WTC11 (cell line): ENCODE results near the gene GSTA4. TPM values are rescaled to one million over a fixed set of nuclear protein-coding genes. Genes with fewer than 3 reads are reported as not detected.
"Not testable (repeated sequence)": the region's sequence is repeated elsewhere in the genome, so short reads cannot be mapped to it uniquely, and the experiment has no call there.

ENCODE experiments used
- ATAC-seq: fragments of 200-7000 bp; cut with Tn5 transposase; 2 replicates; pipeline ENCODE4 v1.10.0; 2021; ENCODE audit warnings: mild to moderate bottlenecking, moderate library complexity
- CTCF ChIA-PET: fragments of 300-600 bp; sonication (Branson Sonifier 250); formaldehyde crosslinking; loops from one replicate; lab custom pipeline; 2021; ENCODE audit warnings: antibody characterized with exemption; lab: Charles Lee
- POLR2A ChIA-PET: fragments of 350-600 bp; sonication (Branson Sonifier 250); formaldehyde crosslinking; loops from one replicate; lab custom pipeline; 2021; ENCODE audit warnings: antibody characterized with exemption; lab: Charles Lee
- DNase-seq: peaks from one replicate; pipeline ENCODE4 v3.0.0; 2021; ENCODE audit warnings: low spot score
- H3K27ac Mint-ChIP-seq: 2 replicates; pipeline ENCODE4 v1.8.0; 2021; ENCODE audit warnings: mixed read lengths
- H3K27me3 Mint-ChIP-seq: 2 replicates; pipeline ENCODE4 v1.8.0; 2021; ENCODE audit warnings: low read depth, mild to moderate bottlenecking, moderate library complexity, mixed read lengths
- H3K36me3 Mint-ChIP-seq: 2 replicates; pipeline ENCODE4 v1.8.0; 2021; ENCODE audit warnings: mixed read lengths
- H3K4me1 Mint-ChIP-seq: 2 replicates; pipeline ENCODE4 v1.8.0; 2022; ENCODE audit warnings: mixed read lengths
- H3K4me3 Mint-ChIP-seq: 2 replicates; pipeline ENCODE4 v1.8.0; 2021; ENCODE audit warnings: mild to moderate bottlenecking, moderate library complexity, mixed read lengths
- H3K9me3 Mint-ChIP-seq: 2 replicates; pipeline ENCODE4 v1.8.0; 2021; ENCODE audit warnings: mixed read lengths
- CDX4 ChIP-seq: fragments of 250-450 bp; sonication (Bioruptor Pico); IDR thresholded peaks from 2 replicates; pipeline ENCODE4 v1.9.0; 2021; ENCODE audit warnings: moderate library complexity, mild to moderate bottlenecking, inconsistent platforms, borderline replicate concordance
- E2F5 ChIP-seq: sonication (generic); formaldehyde crosslinking; IDR thresholded peaks from 2 replicates; pipeline ENCODE4 v1.8.1; 2022; ENCODE audit warnings: mild to moderate bottlenecking, moderate library complexity, missing genetic modification reagents
- ERG ChIP-seq: fragments of 250-450 bp; sonication (Bioruptor Pico); IDR thresholded peaks from 2 replicates; pipeline ENCODE4 v1.8.0; 2021; ENCODE audit warnings: mild to moderate bottlenecking
- ESRRA ChIP-seq: sonication (generic); formaldehyde crosslinking; IDR thresholded peaks from 2 replicates; pipeline ENCODE4 v1.8.1; 2022; ENCODE audit warnings: mild to moderate bottlenecking, missing genetic modification reagents, borderline replicate concordance
- FOXK1 ChIP-seq: sonication (generic); formaldehyde crosslinking; IDR thresholded peaks from 2 replicates; pipeline ENCODE4 v1.8.0; 2022; ENCODE audit warnings: mild to moderate bottlenecking, moderate library complexity, missing genetic modification reagents
- FOXP1 ChIP-seq: sonication (generic); formaldehyde crosslinking; IDR thresholded peaks from 2 replicates; pipeline ENCODE4 v1.8.0; 2022; ENCODE audit warnings: missing genetic modification reagents, mild to moderate bottlenecking, moderate library complexity, borderline replicate concordance
- FOXP4 ChIP-seq: sonication (generic); formaldehyde crosslinking; IDR thresholded peaks from 2 replicates; pipeline ENCODE4 v1.8.0; 2022; ENCODE audit warnings: mild to moderate bottlenecking, missing genetic modification reagents
- IRF1 ChIP-seq: sonication (generic); formaldehyde crosslinking; IDR thresholded peaks from 2 replicates; pipeline ENCODE4 v1.8.0; 2023; ENCODE audit warnings: missing genetic modification reagents
- JAZF1 ChIP-seq: fragments of 250-450 bp; sonication (Bioruptor Pico); IDR thresholded peaks from 2 replicates; pipeline ENCODE4 v1.9.0; 2021; ENCODE audit warnings: moderate library complexity, mild to moderate bottlenecking, inconsistent platforms
- MXD4 ChIP-seq: fragments of 250-450 bp; sonication (Bioruptor Pico); IDR thresholded peaks from 2 replicates; pipeline ENCODE4 v1.8.0; 2021; ENCODE audit warnings: mild to moderate bottlenecking, moderate library complexity, borderline replicate concordance
- SMAD3 ChIP-seq: sonication (generic); formaldehyde crosslinking; IDR thresholded peaks from 2 replicates; pipeline ENCODE4 v1.8.0; 2022; ENCODE audit warnings: missing genetic modification reagents, mild to moderate bottlenecking, borderline replicate concordance
- SOX15 ChIP-seq: fragments of 250-450 bp; sonication (Bioruptor Pico); IDR thresholded peaks from 2 replicates; pipeline ENCODE4 v1.9.0; 2021; ENCODE audit warnings: mild to moderate bottlenecking
- TCF7 ChIP-seq: sonication (generic); formaldehyde crosslinking; IDR thresholded peaks from 2 replicates; pipeline ENCODE4 v1.8.0; 2022; ENCODE audit warnings: mild to moderate bottlenecking, low read depth, missing genetic modification reagents, moderate library complexity
- TEAD1 ChIP-seq: sonication (generic); formaldehyde crosslinking; IDR thresholded peaks from 2 replicates; pipeline ENCODE4 v1.8.0; 2022; ENCODE audit warnings: mild to moderate bottlenecking, missing genetic modification reagents
- ZNF232 ChIP-seq: sonication (generic); formaldehyde crosslinking; IDR thresholded peaks from 2 replicates; pipeline ENCODE4 v1.8.0; 2022; ENCODE audit warnings: mild to moderate bottlenecking, missing genetic modification reagents
- ZNF281 ChIP-seq: sonication (generic); formaldehyde crosslinking; IDR thresholded peaks from 2 replicates; pipeline ENCODE4 v1.8.0; 2023; ENCODE audit warnings: mild to moderate bottlenecking, missing genetic modification reagents
- ZNF396 ChIP-seq: fragments of 250-450 bp; sonication (Bioruptor Pico); IDR thresholded peaks from 2 replicates; pipeline ENCODE4 v1.8.0; 2021; ENCODE audit warnings: mild to moderate bottlenecking, moderate library complexity, borderline replicate concordance
- ZNF671 ChIP-seq: fragments of 250-450 bp; sonication (Bioruptor Pico); IDR thresholded peaks from 2 replicates; pipeline ENCODE4 v1.8.0; 2021; ENCODE audit warnings: mild to moderate bottlenecking
- total RNA-seq: library from RNA; stranded (reverse); gene quantifications from 3 replicates; pipeline ENCODE4 v1.2.3, GENCODE V29; 2021

Gene GSTA4
- total RNA-seq, 1 experiment from 2014 or later = 12.6 TPM

- DNase-seq = peak; percentile 43
- CTCF ChIA-PET, H3K27ac Mint-ChIP-seq, POLR2A ChIA-PET: not testable (repeated sequence)
- Mint-ChIP-seq H3K4me3 (peak overlapping the region; percentile 67), H3K27me3 (peaks cover 76% of the 10 kb centered on the region), H3K4me1 (peaks cover 39% of the 10 kb centered on the region), H3K36me3 (peaks cover 21% of the 10 kb centered on the region), H3K9me3 (peaks cover 27% of the 10 kb centered on the region)
- ATAC-seq = peak; percentile 46; the same call in 1 of the 2 replicates
Measured at GRCh38 chr6:52961022-52961421, 34.1 kb downstream of the GSTA4 start.

GRCh38 chr6:52960211-52960610 is 34.9 kb downstream of the GSTA4 start:
- DNase-seq = peak; percentile 15
- Mint-ChIP-seq H3K4me1 (peaks cover 39% of the 10 kb centered on the region), H3K9me3 (peaks cover 27% of the 10 kb centered on the region), H3K36me3 (peaks cover 21% of the 10 kb centered on the region), H3K27me3 (peaks cover 81% of the 10 kb centered on the region), H3K4me3 (peak overlapping the region; percentile 67)
- H3K27ac Mint-ChIP-seq, ATAC-seq, POLR2A ChIA-PET, CTCF ChIA-PET: not testable (repeated sequence)
- TF ChIP-seq FOXP4 (CRISPR knock-in tag) (peak; percentile 44; the same call in 1 of the 2 replicates), FOXK1 (0 out of 2 replicates have a peak, but pooled peaks have one; percentile 28)

GRCh38 chr6:52958546-52959255 is 36.4 kb downstream of the GSTA4 start:
- ATAC-seq = peak; percentile 32; the same call in 1 of the 2 replicates
- H3K4me3 Mint-ChIP-seq = no peak overlapping the region
- peaks cover 82% of the 10 kb centered on the region for H3K27me3 Mint-ChIP-seq
- CTCF ChIA-PET = interaction anchor here (1.4 kb wide), 1 partner anchor 37 kb away, joined by 4 read pairs; the partner anchor contains the start of gene GSTA4
- peaks cover 39% of the 10 kb centered on the region for H3K4me1 Mint-ChIP-seq
- peaks cover 24% of the 10 kb centered on the region for H3K9me3 Mint-ChIP-seq
- no peak for TF ChIP-seq ZNF671 (CRISPR knock-in tag)
- TF ChIP-seq CDX4 (CRISPR knock-in tag) = no peak
- no peak for TF ChIP-seq ERG (CRISPR knock-in tag)
- no peak for TF ChIP-seq SOX15 (CRISPR knock-in tag)
- TF ChIP-seq ESRRA = no peak
- no peak for TF ChIP-seq ZNF232 (CRISPR knock-in tag)
- no peak for TF ChIP-seq TCF7
- no peak for TF ChIP-seq FOXP1 (CRISPR knock-in tag)
- no peak for TF ChIP-seq E2F5 (CRISPR knock-in tag)
- no peak for TF ChIP-seq MXD4 (CRISPR knock-in tag)
- TF ChIP-seq FOXK1 = no peak
- TF ChIP-seq TEAD1 = no peak
- TF ChIP-seq ZNF281 (CRISPR knock-in tag) = no peak
- no peak for TF ChIP-seq ZNF396 (CRISPR knock-in tag)
- TF ChIP-seq SMAD3 (CRISPR knock-in tag) = no peak
- TF ChIP-seq IRF1 (CRISPR knock-in tag) = no peak
- no peak for TF ChIP-seq JAZF1 (CRISPR knock-in tag)
- H3K27ac Mint-ChIP-seq = no peak overlapping the region
- DNase-seq = no peak
- H3K36me3 Mint-ChIP-seq = peaks cover 17% of the 10 kb centered on the region
- POLR2A ChIA-PET = interaction anchor here (0.6 kb wide), 1 partner anchor 19 kb away, joined by 4 read pairs; no protein-coding TSS in a partner anchor
